HEK293T (cell line): ENCODE results near the gene CACNA1C.
A peak's percentile ranks its signal among the peaks of the same experiment; 100 is the strongest.

Source experiments
- CTCF ChIA-PET: fragments of 350-600 bp; formaldehyde crosslinking; extraction: SDS; loops from one replicate; lab custom pipeline; 2021; ENCODE audit warnings: antibody characterized with exemption, inconsistent platforms; lab: Yijun Ruan, JAX
- POLR2A ChIA-PET: fragments of 350-600 bp; formaldehyde crosslinking; extraction: SDS; loops from one replicate; lab custom pipeline; 2020; ENCODE audit warnings: antibody characterized with exemption, inconsistent platforms; lab: Yijun Ruan, JAX
- DNase-seq: peaks from one replicate; pipeline ENCODE4 v3.0.0; 2012; ENCODE audit warnings: mixed read lengths; ENCODE audit errors: extremely low spot score
- ARNT ChIP-seq: fragments of 450-650 bp; IDR thresholded peaks from 2 replicates; pipeline ENCODE4 v1.6.1; 2017; ENCODE audit warnings: mild to moderate bottlenecking
- BHLHE40 ChIP-seq: fragments of 450-650 bp; IDR thresholded peaks from 2 replicates; pipeline ENCODE4 v1.6.1; 2016; ENCODE audit warnings: mild to moderate bottlenecking, moderate library complexity, borderline replicate concordance
- CTBP1 ChIP-seq: fragments of 450-650 bp; IDR thresholded peaks from 2 replicates; pipeline ENCODE4 v1.6.1; 2016; ENCODE audit warnings: borderline replicate concordance
- ELF4 ChIP-seq: fragments of 450-650 bp; IDR thresholded peaks from 2 replicates; pipeline ENCODE4 v1.6.1; 2017; ENCODE audit warnings: antibody characterized with exemption
- FOXA1 ChIP-seq: fragments of 450-650 bp; IDR thresholded peaks from 2 replicates; pipeline ENCODE4 v1.6.1; 2016; ENCODE audit warnings: mild to moderate bottlenecking
- FOXK2 ChIP-seq: fragments of 450-650 bp; IDR thresholded peaks from 2 replicates; pipeline ENCODE4 v1.6.1; 2016; ENCODE audit warnings: mild to moderate bottlenecking
- FOXM1 ChIP-seq: fragments of 450-650 bp; IDR thresholded peaks from 2 replicates; pipeline ENCODE4 v1.6.1; 2017; ENCODE audit warnings: mild to moderate bottlenecking, borderline replicate concordance
- HDGF ChIP-seq: fragments of 450-650 bp; IDR thresholded peaks from 2 replicates; pipeline ENCODE4 v1.6.1; 2017; ENCODE audit warnings: antibody characterized with exemption, borderline replicate concordance
- L3MBTL2 ChIP-seq: fragments of 450-650 bp; conservative IDR thresholded peaks from 2 replicates; pipeline ENCODE4 v1.6.1; 2016; ENCODE audit warnings: mild to moderate bottlenecking
- LEF1 ChIP-seq: fragments of 450-650 bp; IDR thresholded peaks from 2 replicates; pipeline ENCODE4 v1.6.1; 2017; ENCODE audit warnings: mild to moderate bottlenecking, borderline replicate concordance
- NFRKB ChIP-seq: fragments of 450-650 bp; IDR thresholded peaks from 2 replicates; pipeline ENCODE4 v1.6.1; 2016; ENCODE audit warnings: mild to moderate bottlenecking, moderate library complexity
- SP1 ChIP-seq: fragments of 450-650 bp; IDR thresholded peaks from 2 replicates; pipeline ENCODE4 v1.6.1; 2017
- SUZ12 ChIP-seq: fragments of 450-650 bp; IDR thresholded peaks from 2 replicates; pipeline ENCODE4 v1.6.1; 2016; ENCODE audit warnings: mild to moderate bottlenecking
- TARDBP ChIP-seq: fragments of 450-650 bp; IDR thresholded peaks from 2 replicates; pipeline ENCODE4 v1.6.1; 2016
- ZNF384 ChIP-seq: fragments of 450-650 bp; IDR thresholded peaks from 2 replicates; pipeline ENCODE4 v1.6.1; 2016
- TF ChIP-seq, protein P1 (sequence below): fragments of 450-650 bp; IDR thresholded peaks from 2 replicates; pipeline ENCODE4 v1.6.1; 2016

The CACNA1C gene

DNA sequence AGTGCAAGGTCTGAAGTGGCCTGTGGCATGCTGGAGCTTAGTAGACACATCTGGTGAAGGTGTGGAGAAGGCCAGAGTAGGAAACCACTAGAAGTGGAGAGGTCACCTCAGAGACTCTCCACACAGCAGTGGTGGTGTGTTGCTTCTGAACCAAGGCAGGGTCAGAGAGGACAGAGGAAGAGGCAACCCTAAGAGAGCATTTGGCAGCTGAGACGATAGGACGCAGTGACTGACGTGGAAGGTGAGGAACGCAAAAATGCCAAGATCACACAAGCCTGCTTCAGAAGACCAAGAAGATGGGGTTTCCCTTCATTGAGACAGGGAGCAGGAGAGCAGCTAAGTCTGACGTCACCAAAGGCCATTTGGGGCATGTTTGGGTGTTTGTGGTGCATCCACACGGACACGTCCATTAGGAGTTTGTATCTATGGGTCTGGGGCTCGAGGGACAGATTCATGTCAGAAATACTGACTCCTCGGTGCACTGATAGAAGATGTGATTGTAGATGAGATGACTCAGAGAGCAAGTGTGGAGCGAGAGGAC is 338.1 kb downstream of the CACNA1C start:
- DNase-seq = no peak
- ChIA-PET POLR2A (no interaction called here), CTCF (no interaction called here)
- TF ChIP-seq ZNF384 (no peak), CTBP1 (no peak), ARNT (no peak), FOXM1 (no peak), L3MBTL2 (no peak), FOXA1 (no peak), NFRKB (no peak), TARDBP (no peak)

GRCh38 chr12:2391740-2392331 is 339.0 kb downstream of the CACNA1C start:
- no peak for DNase-seq
- ChIA-PET CTCF (interaction anchor here (0.9 to 1.6 kb wide), 3 partner anchors 13 to 191 kb away, joined by 3 to 7 read pairs (median 4); no protein-coding TSS in a partner anchor), POLR2A (no interaction called here)
- TF ChIP-seq, protein P1, sequence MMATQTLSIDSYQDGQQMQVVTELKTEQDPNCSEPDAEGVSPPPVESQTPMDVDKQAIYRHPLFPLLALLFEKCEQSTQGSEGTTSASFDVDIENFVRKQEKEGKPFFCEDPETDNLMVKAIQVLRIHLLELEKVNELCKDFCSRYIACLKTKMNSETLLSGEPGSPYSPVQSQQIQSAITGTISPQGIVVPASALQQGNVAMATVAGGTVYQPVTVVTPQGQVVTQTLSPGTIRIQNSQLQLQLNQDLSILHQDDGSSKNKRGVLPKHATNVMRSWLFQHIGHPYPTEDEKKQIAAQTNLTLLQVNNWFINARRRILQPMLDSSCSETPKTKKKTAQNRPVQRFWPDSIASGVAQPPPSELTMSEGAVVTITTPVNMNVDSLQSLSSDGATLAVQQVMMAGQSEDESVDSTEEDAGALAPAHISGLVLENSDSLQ = no peak
- TF ChIP-seq TARDBP (no peak), ELF4 (no peak), SP1 (no peak), LEF1 (no peak), FOXA1 (no peak), ZNF384 (no peak), L3MBTL2 (no peak), FOXK2 (no peak), HDGF (no peak), NFRKB (no peak), BHLHE40 (no peak), SUZ12 (no peak), FOXM1 (no peak), CTBP1 (no peak), ARNT (no peak)

DNA sequence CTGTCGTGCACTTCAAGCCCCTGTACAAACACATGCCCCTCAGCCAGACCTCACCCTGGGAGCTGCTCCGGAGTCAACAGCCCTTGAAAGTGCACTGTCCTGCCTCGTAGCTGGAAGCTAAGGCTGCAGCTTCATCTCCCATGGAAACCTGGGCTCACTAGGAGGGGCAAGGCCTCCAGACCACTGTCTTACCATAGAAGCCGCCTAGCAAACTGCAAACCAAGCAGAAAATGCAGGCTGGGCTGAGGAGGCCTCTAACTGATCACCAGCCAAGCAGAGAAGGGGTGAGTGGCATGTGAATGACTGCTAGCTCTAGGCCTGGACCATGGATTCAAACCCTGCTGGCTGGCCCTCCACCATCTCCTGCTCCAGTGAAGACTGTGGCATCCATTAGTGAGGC is 340.2 kb downstream of the CACNA1C start:
- no peak for TF ChIP-seq BHLHE40
- no peak for TF ChIP-seq FOXA1
- TF ChIP-seq HDGF = no peak
- DNase-seq = no peak
- ChIA-PET CTCF (interaction anchor here (1.2 to 1.6 kb wide), 3 partner anchors 13 to 190 kb away, joined by 3 to 7 read pairs (median 4); no protein-coding TSS in a partner anchor), POLR2A (no interaction called here)

DNA sequence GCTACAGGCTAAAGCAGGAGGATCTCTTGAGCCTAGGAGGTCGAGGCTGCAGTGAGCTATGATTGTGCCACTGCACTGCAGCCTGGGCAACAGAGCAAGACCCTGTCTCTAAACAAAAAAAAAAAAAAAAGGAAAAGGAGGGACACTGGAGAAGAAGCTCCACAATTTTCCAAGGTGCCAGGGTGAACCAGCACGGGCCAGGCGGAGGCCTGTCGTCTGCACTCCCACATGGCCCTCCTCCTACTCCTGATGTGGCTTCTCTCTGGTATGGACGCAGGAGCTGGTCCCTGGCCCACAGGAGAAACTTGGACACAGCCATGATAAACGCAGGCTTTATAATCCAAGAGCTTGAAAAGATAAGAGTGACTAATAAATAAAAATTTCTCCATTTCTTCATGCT is 341.2 kb downstream of the CACNA1C start:
- TF ChIP-seq FOXA1 (no peak), LEF1 (no peak)
- CTCF ChIA-PET = interaction anchor here (0.9 to 3.0 kb wide), 3 partner anchors 8 to 29 kb away, joined by 3 to 15 read pairs (median 4); no protein-coding TSS in a partner anchor
- DNase-seq = no peak
- POLR2A ChIA-PET = no interaction called here

DNA sequence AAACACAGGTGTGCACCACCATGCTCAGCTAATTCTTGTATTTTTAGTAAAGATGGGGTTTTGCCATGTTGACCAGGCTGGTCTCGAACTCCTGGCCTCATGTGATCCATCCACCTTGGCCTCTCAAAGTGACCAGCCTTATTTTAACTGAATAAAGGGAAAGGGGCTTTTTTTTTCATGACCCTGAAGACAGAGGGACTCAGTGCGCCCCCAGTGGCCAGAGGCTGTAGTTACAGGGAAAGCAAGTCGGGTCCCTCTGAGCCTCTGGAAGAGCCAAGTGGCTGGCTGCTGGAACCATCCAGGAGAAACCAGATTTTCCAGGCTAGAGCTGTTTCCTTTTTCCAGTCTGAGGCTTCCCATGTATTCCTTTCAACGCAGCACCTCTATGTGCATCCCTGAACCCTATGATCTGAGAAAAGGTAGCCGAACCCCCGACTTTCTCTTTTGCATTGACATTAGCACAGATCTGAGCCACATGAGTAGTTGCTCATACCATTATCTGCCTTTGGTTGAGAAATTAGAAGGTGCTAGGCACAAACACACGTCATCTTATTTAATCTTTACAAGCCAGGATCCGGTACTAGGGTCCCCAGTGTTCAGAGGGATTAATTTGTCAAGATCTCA is 342.7 kb downstream of the CACNA1C start:
- TF ChIP-seq BHLHE40 (no peak), ZNF384 (peak; percentile 83)
- ChIA-PET POLR2A (no interaction called here), CTCF (interaction anchor here (0.8 to 3.0 kb wide), 8 partner anchors 9 to 188 kb away, joined by 3 to 15 read pairs (median 4); no protein-coding TSS in a partner anchor)
- DNase-seq = peak; percentile 79

GRCh38 chr12:2396448-2396871 is 343.7 kb downstream of the CACNA1C start:
- ChIA-PET CTCF (interaction anchor here (2.1 to 3.0 kb wide), 2 partner anchors 8 to 10 kb away, joined by 7 to 15 read pairs; no protein-coding TSS in a partner anchor), POLR2A (no interaction called here)
- TF ChIP-seq FOXA1 (no peak), LEF1 (no peak), SUZ12 (no peak), BHLHE40 (no peak), ELF4 (no peak), TARDBP (no peak), HDGF (no peak), FOXK2 (no peak), ARNT (no peak), ZNF384 (no peak), L3MBTL2 (no peak), NFRKB (no peak)
- TF ChIP-seq, protein P1 = no peak
- DNase-seq = no peak

GRCh38 chr12:2397356-2398045 is 344.7 kb downstream of the CACNA1C start:
- DNase-seq = no peak
- TF ChIP-seq HDGF (no peak), L3MBTL2 (no peak)
- POLR2A ChIA-PET = no interaction called here
- CTCF ChIA-PET = interaction anchor here (0.9 kb wide), 2 partner anchors 185 to 186 kb away, joined by 3 to 5 read pairs; no protein-coding TSS in a partner anchor
